Endodermal cell (in vitro differentiated cells): ENCODE measurements around the gene STYK1. TPM values are rescaled to one million over a fixed set of nuclear protein-coding genes. Genes with fewer than 3 reads are reported as not detected.

Source experiments
- DNase-seq: peaks from one replicate; pipeline ENCODE4 v3.0.0-alpha.2; 2017
- H3K27ac ChIP-seq: 2 replicates; pipeline ENCODE4 v1.5.1; 2013; ENCODE audit warnings: mild to moderate bottlenecking, low read depth, low read length, moderate library complexity
- H3K27me3 ChIP-seq: 2 replicates; pipeline ENCODE4 v1.6.1; 2013; ENCODE audit warnings: mild to moderate bottlenecking, low read length, moderate library complexity; ENCODE audit not compliant: insufficient read depth, control insufficient read depth, poor library complexity, severe bottlenecking
- H3K36me3 ChIP-seq: 2 replicates; pipeline ENCODE4 v1.7.0; 2013; ENCODE audit warnings: mild to moderate bottlenecking, low read length, moderate library complexity; ENCODE audit not compliant: control insufficient read depth, insufficient read depth
- H3K4me1 ChIP-seq: one replicate; pipeline ENCODE4 v1.7.0; 2013; ENCODE audit warnings: low read length; ENCODE audit not compliant: control insufficient read depth, insufficient read depth
- H3K4me3 ChIP-seq: 2 replicates; pipeline ENCODE4 v1.5.1; 2013; ENCODE audit warnings: mild to moderate bottlenecking, low read length, moderate library complexity
- H3K9ac ChIP-seq: 2 replicates; pipeline ENCODE4 v1.6.1; 2013; ENCODE audit warnings: mild to moderate bottlenecking, low read length, moderate library complexity; ENCODE audit not compliant: poor library complexity, severe bottlenecking; ENCODE audit errors: extremely low read depth
- H3K9me3 ChIP-seq: 2 replicates; pipeline ENCODE4 v1.6.1; 2013; ENCODE audit warnings: mild to moderate bottlenecking, low read length, moderate library complexity; ENCODE audit not compliant: control insufficient read depth
- H3K27ac Mint-ChIP-seq: 2 replicates; pipeline ENCODE4 v1.8.0; 2020; ENCODE audit warnings: mixed read lengths
- H3K27me3 Mint-ChIP-seq: 2 replicates; pipeline ENCODE4 v1.8.0; 2021; ENCODE audit warnings: mild to moderate bottlenecking, mixed read lengths; ENCODE audit not compliant: insufficient read depth
- H3K36me3 Mint-ChIP-seq: 2 replicates; pipeline ENCODE4 v1.8.0; 2020; ENCODE audit warnings: low read depth, mixed read lengths
- H3K4me1 Mint-ChIP-seq: 2 replicates; pipeline ENCODE4 v1.8.0; 2020; ENCODE audit warnings: mixed read lengths
- H3K4me3 Mint-ChIP-seq: 2 replicates; pipeline ENCODE4 v1.8.0; 2020; ENCODE audit warnings: mild to moderate bottlenecking, moderate library complexity, mixed read lengths
- H3K9me3 Mint-ChIP-seq: 2 replicates; pipeline ENCODE4 v1.8.0; 2020; ENCODE audit warnings: mild to moderate bottlenecking, mixed read lengths
- WGBS, 2 experiments: methylation state at CpG; one replicate each; pipeline versions ENCODE4 v1.1.5 to v1.1.7; 2013; ENCODE audit warnings: missing lambda C conversion rate in 2 of 2, mixed read lengths in 1 of 2; ENCODE audit not compliant: insufficient coverage in 1 of 2, insufficient read length in 1 of 2; 5-methylcytosine and 5-hydroxymethylcytosine counted together
- total RNA-seq, 2 donors: library from RNA; stranded (reverse); fragmentation: NEBNext Ultra II Directional in 1 of 2; extraction: Animal tissue kit (Norgen Biotek cat#: 25700) in 1 of 2; gene quantifications; 2 replicates in 1 of 2; 3 replicates in 1 of 2; pipeline ENCODE4 v1.2.1, GENCODE V29; 2021
- TF ChIP-seq, protein P1 (sequence below): fragments of 200-600 bp; sonication (generic); conservative IDR thresholded peaks from 2 replicates; pipeline ENCODE4 v1.5.0; 2021; ENCODE audit warnings: antibody characterized with exemption, mild to moderate bottlenecking

The STYK1 gene
- total RNA-seq, 2 donors from 2014 or later, result 3.3 to 4.5 TPM

DNA sequence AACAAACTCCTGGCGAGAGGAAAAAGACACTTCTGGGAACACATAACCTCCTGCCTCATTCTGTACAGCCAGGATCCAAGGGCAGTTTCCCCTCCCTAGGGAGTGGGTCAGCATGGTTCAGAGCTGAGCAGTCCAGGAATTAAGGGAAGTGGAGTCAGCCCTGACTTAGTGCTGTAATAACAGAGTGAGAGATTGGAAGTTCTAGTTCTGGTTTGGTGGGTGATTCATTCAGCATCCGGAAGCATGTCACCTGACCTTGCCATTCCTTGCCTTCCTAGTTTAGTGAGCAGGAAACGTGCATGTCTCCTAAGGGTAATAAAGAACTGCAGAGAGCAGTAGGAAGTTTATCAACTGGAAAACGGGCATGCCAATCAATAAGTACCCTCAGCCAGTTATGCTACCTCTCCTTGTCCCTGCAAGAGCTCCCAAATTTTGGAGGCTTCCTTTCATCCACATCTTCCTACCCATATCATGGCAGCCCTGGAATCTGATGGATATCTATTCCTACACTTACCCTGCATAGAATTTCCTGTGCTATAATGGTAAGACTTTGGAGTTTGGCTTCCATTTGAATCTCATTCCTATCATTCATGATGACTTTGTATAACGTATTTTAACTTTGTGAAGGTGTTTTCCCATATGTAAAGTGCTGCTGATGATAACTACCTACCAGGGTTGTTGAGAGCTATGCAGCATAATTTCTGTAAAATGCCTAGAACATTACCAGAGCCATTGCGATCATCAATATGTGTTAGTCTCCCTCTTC, 31.9 kb downstream of the STYK1 start:
- peaks cover 7% of the 10 kb centered on the region for H3K4me1 Mint-ChIP-seq
- H3K27ac ChIP-seq, result no peak overlapping the region

GRCh38 chr12:10638728-10639127, 35.1 kb downstream of the STYK1 start:
- no peaks in the 10 kb centered on the region for H3K27me3 ChIP-seq
- no peak overlapping the region for H3K27ac ChIP-seq
- TF ChIP-seq, protein P1, sequence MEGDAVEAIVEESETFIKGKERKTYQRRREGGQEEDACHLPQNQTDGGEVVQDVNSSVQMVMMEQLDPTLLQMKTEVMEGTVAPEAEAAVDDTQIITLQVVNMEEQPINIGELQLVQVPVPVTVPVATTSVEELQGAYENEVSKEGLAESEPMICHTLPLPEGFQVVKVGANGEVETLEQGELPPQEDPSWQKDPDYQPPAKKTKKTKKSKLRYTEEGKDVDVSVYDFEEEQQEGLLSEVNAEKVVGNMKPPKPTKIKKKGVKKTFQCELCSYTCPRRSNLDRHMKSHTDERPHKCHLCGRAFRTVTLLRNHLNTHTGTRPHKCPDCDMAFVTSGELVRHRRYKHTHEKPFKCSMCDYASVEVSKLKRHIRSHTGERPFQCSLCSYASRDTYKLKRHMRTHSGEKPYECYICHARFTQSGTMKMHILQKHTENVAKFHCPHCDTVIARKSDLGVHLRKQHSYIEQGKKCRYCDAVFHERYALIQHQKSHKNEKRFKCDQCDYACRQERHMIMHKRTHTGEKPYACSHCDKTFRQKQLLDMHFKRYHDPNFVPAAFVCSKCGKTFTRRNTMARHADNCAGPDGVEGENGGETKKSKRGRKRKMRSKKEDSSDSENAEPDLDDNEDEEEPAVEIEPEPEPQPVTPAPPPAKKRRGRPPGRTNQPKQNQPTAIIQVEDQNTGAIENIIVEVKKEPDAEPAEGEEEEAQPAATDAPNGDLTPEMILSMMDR, result no peak
- H3K9me3 ChIP-seq, result no peaks in the 10 kb centered on the region
- no CpG with 5 or more reads among the region's 1 CpG for WGBS, 2 experiments
- H3K4me3 Mint-ChIP-seq, result no peak overlapping the region
- H3K27me3 Mint-ChIP-seq, result no peaks in the 10 kb centered on the region
- no peaks in the 10 kb centered on the region for H3K36me3 Mint-ChIP-seq
- H3K27ac Mint-ChIP-seq, result no peak overlapping the region
- no peak overlapping the region for H3K4me3 ChIP-seq
- peaks cover 11% of the 10 kb centered on the region for H3K4me1 Mint-ChIP-seq
- DNase-seq, result no peak
- H3K9me3 Mint-ChIP-seq, result no peaks in the 10 kb centered on the region
- H3K4me1 ChIP-seq, result peaks cover 3% of the 10 kb centered on the region
- no peak overlapping the region for H3K9ac ChIP-seq
- H3K36me3 ChIP-seq, result no peaks in the 10 kb centered on the region

More for the DNA sequence above, 31.9 kb downstream of the STYK1 start:
- H3K27me3 ChIP-seq, result no peaks in the 10 kb centered on the region
- H3K36me3 ChIP-seq, result no peaks in the 10 kb centered on the region
- WGBS, 2 experiments, result 80 to 93% methylated on average over 3 to 6 of the region's 6 CpGs
- peaks cover 3% of the 10 kb centered on the region for H3K4me1 ChIP-seq
- no peak overlapping the region for H3K4me3 ChIP-seq
- Mint-ChIP-seq H3K27ac (no peak overlapping the region), H3K27me3 (no peaks in the 10 kb centered on the region), H3K9me3 (peaks cover 29% of the 10 kb centered on the region), H3K4me3 (no peak overlapping the region), H3K36me3 (peaks cover 14% of the 10 kb centered on the region)
- DNase-seq, result no peak
- H3K9me3 ChIP-seq, result peaks cover 24% of the 10 kb centered on the region
- no peak overlapping the region for H3K9ac ChIP-seq
- TF ChIP-seq, protein P1, result no peak

GRCh38 chr12:10636611-10637010, 37.2 kb downstream of the STYK1 start:
- no peak overlapping the region for H3K4me3 Mint-ChIP-seq
- no peaks in the 10 kb centered on the region for H3K36me3 Mint-ChIP-seq
- no peaks in the 10 kb centered on the region for H3K9me3 Mint-ChIP-seq
- peaks cover 19% of the 10 kb centered on the region for H3K4me1 Mint-ChIP-seq
- Histone ChIP-seq H3K27me3 (no peaks in the 10 kb centered on the region), H3K9ac (no peak overlapping the region), H3K4me3 (no peak overlapping the region), H3K4me1 (peaks cover 3% of the 10 kb centered on the region), H3K9me3 (no peaks in the 10 kb centered on the region), H3K36me3 (no peaks in the 10 kb centered on the region), H3K27ac (no peak overlapping the region)
- no peak for DNase-seq
- 84 to 90% methylated on average over 2 to 6 of the region's 6 CpGs for WGBS, 2 experiments
- no peak overlapping the region for H3K27ac Mint-ChIP-seq
- TF ChIP-seq, protein P1, result no peak
- H3K27me3 Mint-ChIP-seq, result no peaks in the 10 kb centered on the region
